Activated T-cell treated with anti-CD3 and anti-CD28 coated beads, Interleukin-2, amount 50 U/mL, for 72 hours (primary cell): ENCODE data around the gene RALGPS2. TPM values are rescaled to one million over a fixed set of nuclear protein-coding genes. Genes with fewer than 3 reads are reported as not detected.

Experiments used
- ATAC-seq, 2 donors: fragments of 150-1000 bp; cut with Tn5 transposase; replicated peaks in 1 of 2; 2 replicates each; pipeline ENCODE4 v1.10.0; 2021; ENCODE audit warnings: moderate library complexity in 2 of 2, mild to moderate bottlenecking in 1 of 2
- DNase-seq, 2 donors: peaks; one replicate each; pipeline ENCODE4 v3.0.0; 2021 to 2022; ENCODE audit warnings: mixed read lengths in 1 of 2
- H3K27ac Mint-ChIP-seq: one replicate; pipeline ENCODE4 v1.8.0; 2022; ENCODE audit warnings: mild to moderate bottlenecking, moderate library complexity, mixed read lengths
- H3K27me3 Mint-ChIP-seq: one replicate; pipeline ENCODE4 v1.8.0; 2022; ENCODE audit warnings: low read depth, mixed read lengths
- H3K36me3 Mint-ChIP-seq, 2 donors: one replicate each; pipeline ENCODE4 v1.8.0; 2022; ENCODE audit warnings: mixed read lengths in 2 of 2, mild to moderate bottlenecking in 1 of 2; ENCODE audit not compliant: insufficient read depth in 2 of 2
- H3K4me1 Mint-ChIP-seq: one replicate; pipeline ENCODE4 v1.8.0; 2022; ENCODE audit warnings: low read depth, mixed read lengths
- H3K4me3 Mint-ChIP-seq, 2 donors: one replicate each; pipeline ENCODE4 v1.8.0; 2022; ENCODE audit warnings: mild to moderate bottlenecking in 2 of 2, mixed read lengths in 2 of 2, moderate library complexity in 2 of 2
- H3K9me3 Mint-ChIP-seq, 2 donors: one replicate each; pipeline ENCODE4 v1.8.0; 2022; ENCODE audit warnings: mixed read lengths in 2 of 2
- total RNA-seq, 2 donors: library from RNA; stranded (reverse); gene quantifications; one replicate each; pipeline ENCODE4 v1.2.3, GENCODE V29; 2022

The RALGPS2 gene, protein sequence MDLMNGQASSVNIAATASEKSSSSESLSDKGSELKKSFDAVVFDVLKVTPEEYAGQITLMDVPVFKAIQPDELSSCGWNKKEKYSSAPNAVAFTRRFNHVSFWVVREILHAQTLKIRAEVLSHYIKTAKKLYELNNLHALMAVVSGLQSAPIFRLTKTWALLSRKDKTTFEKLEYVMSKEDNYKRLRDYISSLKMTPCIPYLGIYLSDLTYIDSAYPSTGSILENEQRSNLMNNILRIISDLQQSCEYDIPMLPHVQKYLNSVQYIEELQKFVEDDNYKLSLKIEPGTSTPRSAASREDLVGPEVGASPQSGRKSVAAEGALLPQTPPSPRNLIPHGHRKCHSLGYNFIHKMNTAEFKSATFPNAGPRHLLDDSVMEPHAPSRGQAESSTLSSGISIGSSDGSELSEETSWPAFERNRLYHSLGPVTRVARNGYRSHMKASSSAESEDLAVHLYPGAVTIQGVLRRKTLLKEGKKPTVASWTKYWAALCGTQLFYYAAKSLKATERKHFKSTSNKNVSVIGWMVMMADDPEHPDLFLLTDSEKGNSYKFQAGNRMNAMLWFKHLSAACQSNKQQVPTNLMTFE
- 10 to 100 TPM in 1 of 2 donors, 1 to 10 TPM in 1; 7.8 to 16.5 TPM for total RNA-seq

DNA sequence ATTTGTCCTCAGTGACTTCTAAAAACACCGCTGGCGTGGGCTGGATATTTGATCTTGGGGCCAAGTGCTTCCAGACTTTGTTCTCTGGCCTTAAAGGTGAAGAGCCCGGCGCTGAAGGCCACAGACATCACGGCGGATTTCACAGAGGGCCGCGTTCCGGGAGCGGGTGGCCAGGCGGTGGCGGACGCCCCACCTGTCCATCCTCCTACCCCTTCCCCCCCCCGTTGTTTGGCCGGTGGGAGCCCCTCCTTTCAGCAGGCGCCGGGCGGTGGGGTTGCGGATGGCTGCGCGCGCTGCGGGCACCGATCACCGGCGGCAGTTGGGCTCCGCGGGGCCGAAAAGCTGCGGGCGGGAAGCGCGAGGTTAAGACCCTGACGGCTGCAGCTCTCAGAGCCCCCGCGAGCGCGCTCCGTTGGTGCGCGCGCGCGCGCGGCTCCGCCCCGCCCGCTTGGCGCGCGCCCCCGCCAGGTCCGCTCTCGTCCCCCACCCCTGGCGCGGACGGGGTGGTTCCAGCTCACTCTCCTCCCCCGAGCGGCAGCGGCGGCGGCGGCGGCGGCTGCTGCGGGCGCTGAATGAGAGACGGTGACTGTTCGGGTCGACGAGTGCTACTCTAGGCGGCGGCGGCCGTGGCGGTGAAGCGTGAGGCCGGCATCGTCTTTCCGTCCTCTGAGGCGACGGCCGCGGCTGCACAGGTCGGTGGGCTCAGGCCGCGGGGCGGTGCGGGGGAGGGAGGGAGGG lies at the start of gene RALGPS2:
Gene RALGPS2 (plus strand): TSS at position 517 of the 738 bp plus-strand sequence. CDS start 51,521 bp downstream, outside the sequence.
- Mint-ChIP-seq H3K4me3 (peak within 1 kb of the TSS; percentile 84 to 88), H3K27ac (no peak within 1 kb of the TSS), H3K36me3 (peaks cover 0 to 1% of the 10 kb centered on the region in 2 donors), H3K4me1 (peaks cover 18% of the 10 kb centered on the region), H3K27me3 (no peaks in the 10 kb centered on the region), H3K9me3 (no peaks in the 10 kb centered on the region)
- DNase-seq (peak; percentile 68 to 76), ATAC-seq (peak; percentile 85 to 93)

DNA sequence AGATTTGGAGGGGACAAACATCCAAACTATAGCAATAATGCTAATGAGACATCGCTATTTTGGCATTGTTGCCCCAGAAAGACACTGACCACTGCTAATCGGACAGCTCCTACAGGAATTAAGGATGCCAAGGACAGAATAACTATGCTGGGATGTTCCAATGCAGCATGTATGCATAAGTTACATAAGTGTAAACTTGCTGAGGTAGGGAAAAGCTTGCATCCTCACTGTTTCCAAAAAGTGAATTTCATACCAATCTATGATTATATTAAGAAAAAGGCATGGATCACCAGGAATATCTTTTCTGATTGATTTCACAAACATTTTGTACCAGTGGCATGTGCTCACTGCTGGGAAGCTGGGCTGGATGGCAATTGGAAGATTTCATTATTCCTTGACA lies 45.8 kb upstream of the RALGPS2 start:
- Mint-ChIP-seq H3K27ac (no peak overlapping the region), H3K4me1 (peaks cover 2% of the 10 kb centered on the region), H3K9me3 (peaks cover 2 to 3% of the 10 kb centered on the region in 2 donors), H3K36me3 (no peaks in the 10 kb centered on the region), H3K4me3 (no peak overlapping the region), H3K27me3 (peaks cover 5% of the 10 kb centered on the region)
- no peak for DNase-seq
- no peak for ATAC-seq

DNA sequence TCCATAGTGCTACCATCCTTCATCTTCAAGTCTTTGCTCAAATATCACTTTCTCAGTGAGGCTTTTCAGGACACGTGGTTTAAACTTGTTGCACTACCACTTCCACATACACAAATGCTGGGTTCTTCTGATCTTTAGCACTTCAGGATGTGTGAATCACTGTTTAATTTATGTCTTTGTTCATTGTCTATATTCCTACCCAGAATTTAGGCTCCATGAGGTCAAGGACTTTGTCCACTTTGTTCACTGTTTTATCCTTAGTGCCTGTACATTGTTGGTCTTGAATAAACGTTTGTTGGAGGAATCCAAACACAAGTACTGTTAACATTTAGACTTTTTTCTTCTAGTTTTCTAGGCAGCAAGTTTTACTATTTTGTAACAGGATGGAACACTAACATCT lies 42.6 kb upstream of the RALGPS2 start:
- H3K4me3 Mint-ChIP-seq: no peak overlapping the region
- H3K27me3 Mint-ChIP-seq: peaks cover 5% of the 10 kb centered on the region
- DNase-seq (no peak), ATAC-seq (no peak)
- no peaks in the 10 kb centered on the region for H3K36me3 Mint-ChIP-seq
- H3K27ac Mint-ChIP-seq: no peak overlapping the region
- peaks cover 2 to 3% of the 10 kb centered on the region in 2 donors for H3K9me3 Mint-ChIP-seq
- peaks cover 11% of the 10 kb centered on the region for H3K4me1 Mint-ChIP-seq

DNA sequence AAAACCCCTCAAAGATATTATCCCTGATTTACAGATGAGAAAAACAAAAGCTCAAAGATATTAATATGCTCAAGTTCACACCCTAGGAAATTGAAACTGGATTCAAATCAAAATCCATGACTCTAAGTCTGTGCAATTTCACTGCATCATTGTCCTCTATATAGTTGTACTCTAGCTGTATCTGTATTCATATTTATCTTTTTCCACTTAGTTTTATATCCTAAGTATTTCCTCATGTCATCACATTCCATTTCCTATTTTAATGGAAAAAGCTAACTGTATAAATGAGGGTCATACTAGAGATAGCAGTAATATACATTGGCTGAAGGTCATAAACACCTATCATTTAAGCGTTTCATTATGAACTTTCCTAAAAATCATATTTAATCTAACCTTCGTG lies 42.2 kb upstream of the RALGPS2 start:
- Mint-ChIP-seq H3K9me3 (peaks cover 2 to 3% of the 10 kb centered on the region in 2 donors), H3K27me3 (peaks cover 5% of the 10 kb centered on the region), H3K36me3 (no peaks in the 10 kb centered on the region), H3K4me1 (peaks cover 11% of the 10 kb centered on the region), H3K4me3 (no peak overlapping the region), H3K27ac (no peak overlapping the region)
- no peak for ATAC-seq
- no peak for DNase-seq

DNA sequence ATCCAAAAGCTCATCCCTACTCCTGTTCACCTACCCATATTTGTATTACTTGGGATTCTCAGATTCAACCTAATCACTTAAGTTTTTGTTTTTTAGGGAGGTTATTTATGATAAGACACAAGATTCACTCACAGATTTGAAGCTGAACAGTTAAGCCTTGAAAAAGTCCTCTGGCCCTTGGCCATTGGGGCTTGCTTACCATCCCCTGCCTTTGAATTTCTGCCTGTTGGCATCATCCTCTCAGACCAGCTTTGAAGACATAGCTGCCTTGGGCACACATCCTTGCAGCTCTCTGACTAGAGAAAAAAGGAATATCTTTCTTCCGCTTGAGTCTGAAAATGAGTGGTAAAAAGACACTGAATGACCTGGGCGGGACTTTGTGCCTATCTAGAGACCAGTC lies 41.8 kb upstream of the RALGPS2 start:
- H3K27me3 Mint-ChIP-seq: peaks cover 5% of the 10 kb centered on the region
- H3K4me3 Mint-ChIP-seq: no peak overlapping the region
- ATAC-seq: no peak
- no peak overlapping the region for H3K27ac Mint-ChIP-seq
- peaks cover 11% of the 10 kb centered on the region for H3K4me1 Mint-ChIP-seq
- no peak for DNase-seq
- H3K9me3 Mint-ChIP-seq: peaks cover 2 to 3% of the 10 kb centered on the region in 2 donors
- H3K36me3 Mint-ChIP-seq: no peaks in the 10 kb centered on the region

DNA sequence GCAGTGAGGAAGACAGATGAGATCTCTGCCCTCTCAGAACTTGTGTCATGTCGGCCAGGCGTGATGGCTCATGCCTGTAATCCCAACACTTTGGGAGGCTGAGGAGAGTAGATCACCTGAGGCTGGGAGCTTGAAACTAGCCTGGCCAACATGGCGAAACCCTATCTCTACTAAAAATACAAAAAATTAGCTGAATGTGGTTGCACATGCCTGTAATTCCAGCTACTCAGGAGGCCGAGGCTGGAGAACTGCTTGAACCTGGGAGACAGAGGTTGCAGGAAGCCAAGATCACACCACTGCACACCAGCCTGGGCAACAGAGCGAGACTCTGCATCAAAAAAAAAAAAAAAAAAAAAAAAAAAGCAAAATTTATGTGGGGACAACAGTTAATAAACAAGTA lies 40.9 kb upstream of the RALGPS2 start:
- no peaks in the 10 kb centered on the region for H3K36me3 Mint-ChIP-seq
- DNase-seq: no peak
- peaks cover 2 to 3% of the 10 kb centered on the region in 2 donors for H3K9me3 Mint-ChIP-seq
- H3K4me1 Mint-ChIP-seq: peaks cover 11% of the 10 kb centered on the region
- no peak overlapping the region for H3K4me3 Mint-ChIP-seq
- H3K27me3 Mint-ChIP-seq: peaks cover 5% of the 10 kb centered on the region
- no peak for ATAC-seq
- no peak overlapping the region for H3K27ac Mint-ChIP-seq

DNA sequence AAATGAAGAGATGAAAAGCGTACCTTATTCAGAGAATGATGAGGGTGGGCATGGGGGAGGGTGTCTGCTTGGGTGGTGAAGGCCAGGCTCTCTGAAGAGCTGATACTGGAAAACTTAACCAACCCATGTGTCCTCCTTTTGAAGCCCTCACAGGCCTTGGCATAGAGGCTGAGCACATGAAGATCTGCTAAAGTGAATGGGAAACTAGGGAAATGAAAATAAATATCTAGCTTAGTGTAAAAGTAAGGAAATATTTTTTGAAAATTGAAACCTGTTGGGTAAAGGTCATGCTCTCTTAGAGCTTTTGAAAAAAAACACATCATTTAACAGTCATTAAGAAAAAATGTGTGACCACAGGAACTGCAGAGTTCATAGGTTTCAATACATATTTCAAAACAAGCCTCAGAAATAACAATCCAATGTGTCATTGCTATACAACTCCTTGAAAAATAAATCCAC lies 40.5 kb upstream of the RALGPS2 start:
- peaks cover 11% of the 10 kb centered on the region for H3K4me1 Mint-ChIP-seq
- peak; percentile 51 to 70 for ATAC-seq
- H3K36me3 Mint-ChIP-seq: no peaks in the 10 kb centered on the region
- H3K9me3 Mint-ChIP-seq: peaks cover 2 to 3% of the 10 kb centered on the region in 2 donors
- no peak overlapping the region for H3K4me3 Mint-ChIP-seq
- DNase-seq: no peak
- no peak overlapping the region for H3K27ac Mint-ChIP-seq
- peaks cover 5% of the 10 kb centered on the region for H3K27me3 Mint-ChIP-seq

DNA sequence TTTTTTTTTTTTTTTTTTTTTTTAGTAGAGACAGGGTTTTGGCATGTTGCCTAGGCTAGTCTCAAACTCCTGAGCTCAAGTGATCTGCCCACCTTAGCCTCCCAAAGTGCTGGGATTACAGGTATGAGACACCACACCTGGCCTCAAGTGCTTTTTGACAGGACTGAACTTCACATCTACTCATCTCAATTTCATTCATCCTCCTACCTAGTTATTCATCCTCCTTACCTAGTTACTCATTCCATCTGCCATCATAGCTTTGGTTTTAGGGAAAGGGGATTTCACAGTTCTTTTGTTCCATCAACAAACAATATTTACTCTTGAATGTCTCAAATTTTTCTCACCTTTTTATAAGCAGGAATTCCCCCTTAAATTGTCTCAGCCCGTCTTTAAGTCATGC lies 38.6 kb upstream of the RALGPS2 start:
- no peaks in the 10 kb centered on the region for H3K27me3 Mint-ChIP-seq
- peaks cover 11% of the 10 kb centered on the region for H3K4me1 Mint-ChIP-seq
- peak; percentile 32 to 70 for ATAC-seq
- peak in 1 of 2 donors; percentile 7 for DNase-seq
- no peaks in the 10 kb centered on the region for H3K36me3 Mint-ChIP-seq
- H3K27ac Mint-ChIP-seq: no peak overlapping the region
- H3K9me3 Mint-ChIP-seq: no peaks in the 10 kb centered on the region
- H3K4me3 Mint-ChIP-seq: no peak overlapping the region

DNA sequence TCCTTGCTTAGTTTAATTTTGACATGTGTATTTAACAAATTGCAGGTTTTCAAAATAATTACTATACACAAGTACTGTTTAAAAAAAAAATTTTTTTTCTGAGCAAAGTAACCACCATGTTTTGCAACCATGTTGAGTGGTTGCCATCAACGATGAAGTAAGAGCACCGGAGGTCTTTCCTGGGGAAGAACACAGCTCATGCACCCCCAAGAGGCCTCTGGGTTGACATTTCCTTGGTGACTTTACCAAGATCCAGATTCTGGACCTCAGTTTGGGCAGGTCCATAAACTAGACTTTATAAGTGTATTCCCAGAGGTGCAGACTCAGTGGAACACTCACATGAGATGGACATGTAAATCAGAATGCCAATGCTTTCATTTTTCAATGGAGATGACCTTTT lies 36.8 kb upstream of the RALGPS2 start:
- no peak overlapping the region for H3K27ac Mint-ChIP-seq
- no peak for ATAC-seq
- H3K4me1 Mint-ChIP-seq: peaks cover 11% of the 10 kb centered on the region
- no peaks in the 10 kb centered on the region for H3K27me3 Mint-ChIP-seq
- no peak overlapping the region for H3K4me3 Mint-ChIP-seq
- no peak for DNase-seq
- no peaks in the 10 kb centered on the region for H3K9me3 Mint-ChIP-seq
- H3K36me3 Mint-ChIP-seq: no peaks in the 10 kb centered on the region

DNA sequence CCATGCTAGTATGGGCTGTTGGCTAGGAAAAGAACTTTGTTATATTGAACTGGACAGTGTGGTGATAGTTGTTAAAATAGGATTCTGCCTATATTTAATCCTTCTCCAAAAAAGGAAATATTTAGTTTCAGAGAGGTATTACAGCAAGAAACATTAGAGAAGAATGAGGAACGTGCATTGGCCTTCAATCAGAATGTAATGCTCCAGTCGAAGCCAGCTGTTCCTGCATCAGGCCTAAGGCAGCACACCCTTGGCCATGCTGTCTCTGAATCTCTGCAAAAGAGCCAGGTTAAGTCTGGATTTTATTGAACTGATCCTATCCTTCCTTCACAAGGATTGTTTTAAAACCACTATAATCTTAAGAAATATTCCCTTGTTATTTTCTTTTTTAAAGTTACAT lies 35.3 kb upstream of the RALGPS2 start:
- no peaks in the 10 kb centered on the region for H3K36me3 Mint-ChIP-seq
- ATAC-seq (no peak), DNase-seq (no peak)
- H3K4me1 Mint-ChIP-seq: peaks cover 3% of the 10 kb centered on the region
- H3K27me3 Mint-ChIP-seq: no peaks in the 10 kb centered on the region
- no peaks in the 10 kb centered on the region for H3K9me3 Mint-ChIP-seq
- H3K27ac Mint-ChIP-seq: no peak overlapping the region
- no peak overlapping the region for H3K4me3 Mint-ChIP-seq

DNA sequence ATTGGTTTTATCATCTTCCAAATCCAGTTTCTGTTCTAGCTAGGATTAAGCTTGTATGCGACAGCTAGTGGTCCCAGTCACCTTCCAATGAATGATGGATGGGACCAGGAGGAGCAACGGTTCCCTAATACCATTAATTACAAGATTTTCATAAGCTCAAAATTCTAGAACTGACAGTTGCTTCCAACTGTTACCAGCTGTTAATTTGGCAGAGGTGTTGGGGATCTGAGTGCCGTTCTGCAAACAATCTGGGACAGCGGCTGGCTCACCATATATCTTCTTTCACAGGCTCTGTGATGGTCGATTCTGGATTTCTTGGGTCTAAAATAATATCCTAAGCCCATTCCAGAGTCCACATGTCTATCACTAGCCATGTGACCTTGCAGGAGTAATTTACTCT lies 34.5 kb upstream of the RALGPS2 start:
- no peaks in the 10 kb centered on the region for H3K4me1 Mint-ChIP-seq
- H3K27me3 Mint-ChIP-seq: no peaks in the 10 kb centered on the region
- no peak overlapping the region for H3K27ac Mint-ChIP-seq
- no peak overlapping the region for H3K4me3 Mint-ChIP-seq
- ATAC-seq (no peak), DNase-seq (no peak)
- H3K9me3 Mint-ChIP-seq: no peaks in the 10 kb centered on the region
- H3K36me3 Mint-ChIP-seq: no peaks in the 10 kb centered on the region

DNA sequence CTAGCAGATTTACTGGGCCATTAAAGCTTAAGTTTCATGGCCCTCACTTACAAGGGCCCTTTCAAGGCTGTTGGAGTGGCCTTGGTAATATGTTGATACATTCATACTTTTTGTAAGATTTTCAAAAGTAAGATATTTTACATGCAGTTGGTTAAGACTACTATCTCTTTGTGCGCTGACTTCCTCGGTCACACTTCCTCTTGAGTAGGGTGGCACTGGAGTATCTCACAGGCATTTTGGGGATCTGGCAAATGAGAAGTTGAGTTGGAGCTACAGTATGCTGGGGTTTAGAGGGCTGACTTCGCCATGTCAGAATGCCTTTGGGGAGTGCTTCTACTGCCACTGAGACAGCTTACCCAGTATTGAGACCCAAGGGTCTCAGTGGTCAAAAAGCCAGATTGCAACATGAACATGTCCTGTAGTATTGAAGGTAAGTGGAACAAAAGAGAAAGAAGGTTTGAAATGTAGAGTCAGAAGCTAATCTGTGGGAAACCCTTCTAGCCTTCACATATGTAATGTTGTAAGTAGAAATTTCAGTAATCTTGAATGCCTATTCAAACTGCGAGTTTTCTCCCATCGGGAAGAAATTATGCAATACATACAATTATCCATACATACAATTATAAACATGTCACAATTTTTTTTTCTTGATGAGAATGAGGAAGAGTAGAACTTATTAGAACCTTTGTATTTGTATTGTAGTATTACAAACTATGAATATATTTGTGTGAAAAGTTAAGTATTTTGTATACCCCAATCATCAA lies 32.3 kb upstream of the RALGPS2 start:
- no peak for ATAC-seq
- Mint-ChIP-seq H3K4me3 (no peak overlapping the region), H3K36me3 (no peaks in the 10 kb centered on the region), H3K27me3 (no peaks in the 10 kb centered on the region), H3K27ac (no peak overlapping the region), H3K4me1 (no peaks in the 10 kb centered on the region), H3K9me3 (no peaks in the 10 kb centered on the region)
- no peak for DNase-seq
